KG1 (cell line): Measurements from ENCODE around the gene CGNL1.

Source experiments
- DNase-seq: peaks from one replicate; lab custom pipeline; 2025; lab: John Stamatoyannopoulos, UW

Gene CGNL1

DNA sequence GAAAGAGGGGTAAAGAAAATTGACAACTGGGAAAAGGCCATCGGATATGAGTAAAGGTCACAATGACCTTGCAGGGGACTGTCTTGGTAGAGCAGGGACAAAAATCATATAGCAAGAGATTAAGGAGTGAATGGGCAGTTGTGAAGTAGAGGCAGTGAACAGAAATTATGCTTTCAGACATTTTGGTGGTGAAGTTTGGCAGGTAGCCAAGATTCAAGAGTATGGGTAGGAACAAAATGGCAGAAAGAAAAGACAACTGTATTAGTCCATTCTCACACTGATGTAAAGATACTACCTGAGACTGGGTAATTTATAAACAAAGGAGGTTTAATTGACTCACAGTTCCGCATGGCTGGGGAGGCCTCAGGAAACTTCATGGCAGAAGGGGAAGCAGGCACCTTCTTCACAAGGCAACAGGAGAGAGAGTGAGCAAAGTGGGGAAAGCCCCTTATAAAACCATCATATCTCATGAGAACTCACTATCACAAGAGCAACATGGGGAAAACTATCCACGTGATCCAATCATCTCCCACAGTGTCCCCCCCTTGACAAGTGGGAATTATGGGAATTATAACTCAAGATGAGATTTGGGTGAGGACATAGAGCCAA is 84.0 kb downstream of the CGNL1 start:
- DNase-seq = no peak

DNA sequence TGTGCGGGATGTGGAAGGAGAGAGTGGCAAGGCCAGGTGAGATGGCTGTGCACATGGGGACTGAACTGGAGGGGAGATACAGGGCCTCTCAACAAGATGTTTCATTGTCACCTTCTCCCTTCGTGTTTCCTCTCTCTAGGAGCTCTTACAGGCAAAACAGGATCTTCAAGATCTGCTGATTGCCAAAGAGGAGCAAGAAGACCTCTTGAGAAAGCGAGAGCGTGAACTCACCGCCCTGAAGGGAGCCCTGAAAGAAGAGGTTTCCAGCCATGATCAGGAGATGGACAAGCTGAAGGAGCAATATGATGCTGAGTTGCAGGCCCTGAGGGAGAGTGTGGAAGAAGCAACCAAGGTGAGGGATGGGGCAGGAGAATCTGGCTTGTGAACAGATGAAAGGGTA is 85.2 kb downstream of the CGNL1 start:
- no peak for DNase-seq

DNA sequence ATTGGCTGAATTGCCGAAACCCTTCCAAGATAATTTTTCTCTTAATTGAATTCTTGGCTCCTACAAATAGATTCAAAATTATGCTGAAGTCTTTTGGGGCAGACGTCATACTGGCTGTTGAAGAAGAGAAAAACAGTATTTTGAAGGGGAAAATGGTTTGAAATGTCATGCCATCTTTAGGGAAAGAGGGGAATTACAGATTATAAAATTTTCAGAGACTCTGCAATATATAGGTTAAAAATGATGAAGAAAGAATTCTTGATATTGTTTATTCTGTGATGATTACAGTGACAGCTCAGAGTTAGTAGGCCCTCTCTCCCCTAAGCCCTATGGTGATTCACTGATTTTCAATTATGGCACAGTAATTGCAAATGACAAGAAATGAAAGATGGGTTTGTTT is 86.1 kb downstream of the CGNL1 start:
- DNase-seq = no peak

DNA sequence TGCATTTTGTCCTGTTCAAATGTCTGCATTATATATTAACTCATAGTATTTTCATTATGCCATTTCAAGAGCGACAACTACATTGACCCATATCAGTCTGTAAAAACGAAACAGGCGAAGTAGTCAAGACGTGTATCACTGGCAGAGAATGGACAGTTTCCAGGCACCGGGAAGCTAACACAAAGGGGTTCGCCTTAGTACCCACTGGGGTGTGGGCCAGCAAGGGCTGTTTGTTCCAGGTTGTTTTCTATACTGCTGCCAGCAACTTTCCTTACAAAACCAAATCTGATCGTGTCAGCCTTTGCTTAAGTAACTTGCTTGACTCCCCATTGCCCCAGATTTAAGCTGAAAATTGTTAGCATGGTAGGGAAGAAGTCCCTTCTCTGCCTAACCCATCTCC is 87.1 kb downstream of the CGNL1 start:
- no peak for DNase-seq

DNA sequence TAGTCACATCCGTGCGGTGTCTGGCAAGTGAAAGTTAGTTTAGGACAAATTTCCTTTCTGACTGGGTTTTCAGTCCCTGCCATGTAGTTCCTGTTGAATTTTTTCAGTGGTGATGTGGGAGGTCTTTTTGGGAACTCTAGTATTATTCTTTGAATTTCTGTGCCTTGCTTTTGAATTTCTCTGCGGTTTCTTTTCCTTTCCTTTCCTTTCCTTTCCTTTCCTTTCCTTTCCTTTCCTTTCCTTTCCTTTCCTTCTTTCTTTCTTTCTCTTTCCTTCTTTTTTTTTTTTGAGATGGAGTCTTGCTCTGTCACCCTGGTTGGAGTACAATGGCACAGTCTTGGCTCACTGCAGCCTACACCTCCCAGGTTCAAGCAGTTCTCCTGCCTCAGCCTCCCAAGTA is 88.2 kb downstream of the CGNL1 start:
- no peak for DNase-seq

DNA sequence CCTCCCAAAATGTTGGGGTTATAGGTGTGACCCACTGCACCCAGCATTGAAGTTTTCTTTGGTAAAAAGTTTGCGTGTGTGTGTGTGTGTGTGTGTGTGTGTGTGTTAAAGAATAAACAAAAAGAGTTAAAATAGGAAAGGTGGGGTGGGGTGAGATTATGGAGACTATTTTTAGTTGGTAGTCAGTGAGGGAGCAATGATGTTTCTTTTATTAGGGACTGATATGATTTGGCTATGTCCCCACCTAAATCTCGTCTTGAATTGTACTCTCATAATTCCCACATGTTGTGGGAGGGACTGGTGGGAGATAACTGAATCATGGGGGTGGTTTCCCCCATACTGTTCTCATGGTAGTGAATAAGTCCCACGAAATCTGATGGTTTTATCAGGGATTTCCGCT is 92.2 kb downstream of the CGNL1 start:
- no peak for DNase-seq

DNA sequence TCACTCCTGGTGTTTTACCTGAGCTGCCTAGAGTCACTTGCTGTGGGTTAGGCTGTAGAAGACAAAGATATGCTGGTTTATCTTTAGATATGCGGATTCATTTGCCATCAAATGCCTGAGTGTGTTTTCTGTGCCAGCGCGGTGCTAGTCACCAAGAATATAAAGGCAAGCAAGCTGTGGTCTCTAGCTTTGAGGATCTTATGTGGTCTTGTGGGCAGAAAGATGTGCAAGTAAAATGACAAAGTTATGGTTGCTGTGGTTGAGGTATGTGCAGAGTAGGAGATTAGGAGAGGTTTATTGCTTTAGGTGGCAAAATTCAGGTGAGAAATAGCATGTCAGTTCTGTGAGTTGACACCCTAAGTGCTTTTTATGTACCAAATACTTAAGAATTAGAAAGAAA is 94.2 kb downstream of the CGNL1 start:
- DNase-seq = no peak

DNA sequence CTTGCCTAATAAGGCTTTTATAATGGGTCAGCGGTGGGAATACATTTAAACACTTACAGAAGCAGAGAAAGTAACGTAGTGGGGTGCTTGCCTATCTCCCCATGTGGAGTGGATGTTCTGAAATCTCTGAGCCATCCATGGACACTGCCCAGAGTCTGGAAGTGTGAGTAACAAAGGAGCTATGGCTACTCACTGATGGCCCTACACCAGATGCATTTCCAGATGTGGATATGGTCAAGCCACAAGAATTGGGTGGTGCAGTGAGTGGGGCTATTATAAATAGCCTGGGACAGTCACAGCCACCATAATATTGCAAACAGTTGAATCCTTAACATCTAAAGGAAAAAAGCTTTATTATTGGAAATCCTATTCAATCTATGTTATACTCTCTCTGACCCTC is 96.6 kb downstream of the CGNL1 start:
- DNase-seq = no peak

DNA sequence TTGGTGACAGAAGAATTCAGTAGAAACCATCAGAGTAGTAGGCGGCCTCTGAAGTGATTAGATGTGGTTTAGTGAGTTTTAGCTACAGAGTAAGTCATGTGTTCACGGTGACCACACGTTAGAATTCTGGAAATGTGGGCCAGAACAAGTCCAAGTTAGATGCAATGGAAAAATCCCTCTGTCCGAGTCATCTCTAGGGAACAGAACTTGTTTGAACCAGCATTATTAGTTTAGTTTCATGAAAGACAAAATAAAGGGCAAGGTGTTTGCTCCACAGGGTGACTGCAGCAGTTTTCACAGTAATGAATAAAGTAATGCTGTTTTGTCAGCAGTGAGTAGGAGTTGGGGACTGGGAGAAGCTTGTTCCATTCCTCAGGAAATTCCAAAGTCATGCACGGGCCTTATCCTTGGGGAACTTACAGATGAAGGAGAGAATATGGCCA is 100.2 kb downstream of the CGNL1 start:
- no peak for DNase-seq

DNA sequence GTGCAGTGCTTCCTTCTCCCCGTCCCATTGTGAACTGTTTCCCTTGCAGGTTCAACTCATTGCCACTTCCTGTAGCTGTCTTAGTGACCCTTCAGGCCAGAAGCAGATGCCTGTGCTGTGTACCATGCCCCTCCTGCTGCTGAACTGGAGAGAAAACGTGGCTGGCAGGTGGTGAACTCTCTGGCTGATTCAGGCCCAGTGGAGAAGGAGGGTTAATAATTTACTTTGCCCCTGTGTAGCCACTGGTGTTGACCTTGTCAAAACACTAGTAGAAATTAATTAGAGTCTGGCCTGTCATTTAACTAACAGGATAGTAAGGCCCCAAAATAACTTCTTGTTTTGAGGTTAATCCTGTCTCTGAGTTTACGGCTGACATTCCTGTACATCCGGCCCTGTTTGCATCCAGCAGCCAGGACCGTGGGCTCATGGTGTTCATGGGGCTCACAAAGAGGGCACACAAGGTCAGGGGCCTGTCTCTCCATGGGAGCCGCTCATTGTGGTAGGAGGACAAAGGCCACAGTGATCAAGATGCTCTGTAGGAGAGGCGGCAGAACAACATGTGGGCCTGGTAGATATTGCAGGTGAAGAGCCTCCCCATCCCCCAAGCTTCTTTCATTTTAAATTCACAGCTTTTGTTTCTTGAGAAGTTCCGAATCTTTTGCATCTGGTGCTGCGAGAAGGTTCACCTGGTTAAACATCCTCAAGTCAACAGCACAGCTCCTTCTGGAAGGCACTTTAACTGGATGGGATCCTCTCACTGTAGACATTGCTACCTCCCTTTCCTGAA is 101.6 kb downstream of the CGNL1 start:
- DNase-seq = no peak

DNA sequence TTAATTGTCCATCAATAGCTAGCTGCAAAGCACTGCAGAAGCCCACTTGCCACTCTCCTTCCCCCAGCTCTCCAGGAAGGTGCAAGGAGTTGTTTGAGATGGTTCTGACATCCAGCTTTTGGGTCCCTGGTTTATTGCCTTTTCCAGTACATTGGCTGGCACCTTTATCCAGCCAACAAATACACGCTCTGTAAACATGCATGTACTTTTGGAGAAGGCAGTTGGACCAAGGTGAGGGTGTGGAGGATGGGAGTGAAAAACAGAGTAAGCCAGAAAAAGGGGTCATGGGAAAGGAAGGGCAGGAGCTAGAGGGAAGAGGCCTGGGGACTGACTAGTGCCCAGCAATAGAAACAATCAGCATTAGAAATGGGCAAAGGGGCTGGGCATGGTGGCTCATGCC is 102.7 kb downstream of the CGNL1 start:
- no peak for DNase-seq

DNA sequence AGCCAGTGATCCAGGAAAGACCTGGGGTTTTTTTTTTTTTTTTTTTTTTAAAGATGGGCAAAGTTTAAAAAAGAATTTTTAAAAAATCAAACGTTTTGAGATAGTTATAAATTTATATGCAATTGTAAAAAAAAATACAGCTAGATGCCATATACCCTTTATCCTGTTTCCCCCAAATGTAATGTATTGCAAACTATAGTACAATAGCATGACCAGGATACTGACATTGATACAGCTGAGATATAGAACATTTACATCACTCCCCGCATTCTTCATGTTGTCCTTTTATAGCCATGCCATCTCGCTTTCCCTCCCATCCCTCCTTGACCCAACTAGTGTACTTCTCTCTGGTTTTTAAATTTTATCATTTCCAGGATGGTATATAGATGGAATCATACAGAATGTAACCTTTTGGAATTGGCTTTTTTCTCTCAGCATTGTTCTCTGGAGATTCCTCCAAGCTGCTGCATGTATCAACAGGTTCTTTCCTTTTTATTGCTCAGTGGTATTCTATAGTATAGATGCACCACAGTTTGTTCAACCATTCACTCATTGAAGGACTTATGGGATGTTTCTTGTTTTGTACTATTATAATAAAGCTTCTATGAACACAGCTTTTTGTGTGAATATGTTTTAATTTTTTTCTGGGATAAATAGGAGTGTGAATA is 104.9 kb downstream of the CGNL1 start:
- DNase-seq = no peak

DNA sequence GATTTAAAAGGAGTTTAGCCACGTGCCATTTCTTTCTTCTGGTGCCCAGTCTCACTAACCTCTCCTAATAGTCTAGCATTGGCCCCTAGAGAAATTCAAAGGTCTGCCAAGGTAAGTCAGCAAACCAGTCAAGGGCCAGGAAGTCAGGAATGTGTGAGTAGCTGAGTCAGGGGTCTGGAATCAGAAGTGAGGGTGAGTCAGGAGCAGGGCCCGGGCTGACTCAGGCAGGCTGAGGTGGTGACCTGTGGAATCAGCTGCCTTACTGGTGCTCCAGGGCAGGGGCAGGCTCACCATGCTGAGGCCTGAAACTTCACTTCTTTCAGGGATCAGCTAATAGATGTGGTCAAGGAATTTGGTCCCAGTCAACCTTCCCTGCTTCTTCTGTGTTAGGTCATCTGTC is 109.6 kb downstream of the CGNL1 start:
- DNase-seq = no peak

DNA sequence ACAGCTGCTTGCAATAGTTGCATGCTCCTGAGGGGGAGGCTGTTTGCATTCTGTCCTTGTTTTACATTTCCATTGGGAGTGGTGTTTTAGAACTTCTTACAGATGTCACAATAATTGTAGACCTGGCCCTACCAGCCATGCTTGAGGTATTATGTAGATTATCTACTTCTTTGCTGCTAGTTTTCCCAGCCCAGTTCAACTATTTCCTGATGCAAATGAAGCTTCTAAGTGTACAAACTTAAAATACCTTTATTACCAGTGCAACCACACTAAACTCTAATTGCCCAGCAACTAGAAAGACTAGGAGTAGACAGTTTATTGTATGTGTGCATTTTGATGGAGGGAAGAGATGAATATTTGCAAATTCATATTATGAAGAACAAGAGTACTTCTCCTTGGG is 110.5 kb downstream of the CGNL1 start:
- DNase-seq = no peak

DNA sequence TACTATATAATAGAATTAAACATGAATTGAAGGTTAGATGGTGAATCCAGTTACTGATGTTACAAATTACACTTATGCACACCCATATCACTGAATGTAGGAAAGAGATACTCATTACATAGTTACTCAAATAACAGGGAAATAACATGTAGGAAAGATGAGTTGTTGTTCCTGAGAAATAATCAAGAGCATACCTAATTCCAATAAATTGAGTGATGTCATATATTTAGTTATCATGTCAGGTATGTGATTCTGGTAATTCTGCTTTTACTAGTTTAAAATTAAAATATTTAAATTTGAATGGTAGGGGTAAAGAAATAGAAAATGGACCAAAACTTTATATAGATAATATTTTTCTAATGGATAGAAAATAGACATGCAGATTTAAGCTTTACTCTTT is 112.8 kb downstream of the CGNL1 start:
- no peak for DNase-seq

DNA sequence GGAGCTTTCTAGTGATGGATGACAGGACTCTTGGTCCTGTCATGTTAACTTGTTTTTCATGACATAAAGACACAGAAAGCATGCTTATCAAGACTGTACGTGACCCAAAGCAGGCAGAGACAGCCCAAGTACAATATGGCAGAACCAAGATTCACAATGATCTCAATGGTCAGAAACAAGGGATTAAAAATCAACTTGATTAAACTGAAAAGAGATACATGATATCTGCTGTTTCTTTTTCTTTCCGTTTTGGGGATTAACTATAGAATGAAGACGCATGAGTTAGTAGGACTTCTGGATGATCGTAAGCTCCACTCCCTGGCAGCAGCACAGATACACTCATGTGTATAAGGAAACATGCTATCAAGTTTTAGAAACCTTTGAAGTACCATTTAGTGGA is 117.0 kb downstream of the CGNL1 start:
- DNase-seq = no peak

DNA sequence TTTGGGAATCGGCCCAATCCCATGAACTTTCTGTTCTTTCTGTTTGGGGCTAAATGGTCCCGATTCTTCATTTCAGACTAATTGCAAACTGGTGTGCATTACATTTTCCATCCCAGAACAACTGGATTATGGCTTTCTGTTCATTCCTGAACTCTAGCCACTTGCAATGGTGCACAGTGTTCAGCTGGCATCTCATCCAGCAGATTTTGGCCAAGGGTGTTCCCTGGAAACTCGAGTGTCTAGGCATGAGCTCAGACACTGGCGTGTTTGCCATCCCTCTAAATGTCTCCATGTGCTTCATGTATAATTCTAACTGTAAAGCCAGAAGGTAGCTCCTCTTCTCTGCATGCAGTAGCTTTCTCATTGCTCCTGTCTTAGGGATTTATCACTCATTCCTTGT is 118.3 kb downstream of the CGNL1 start:
- DNase-seq = no peak

DNA sequence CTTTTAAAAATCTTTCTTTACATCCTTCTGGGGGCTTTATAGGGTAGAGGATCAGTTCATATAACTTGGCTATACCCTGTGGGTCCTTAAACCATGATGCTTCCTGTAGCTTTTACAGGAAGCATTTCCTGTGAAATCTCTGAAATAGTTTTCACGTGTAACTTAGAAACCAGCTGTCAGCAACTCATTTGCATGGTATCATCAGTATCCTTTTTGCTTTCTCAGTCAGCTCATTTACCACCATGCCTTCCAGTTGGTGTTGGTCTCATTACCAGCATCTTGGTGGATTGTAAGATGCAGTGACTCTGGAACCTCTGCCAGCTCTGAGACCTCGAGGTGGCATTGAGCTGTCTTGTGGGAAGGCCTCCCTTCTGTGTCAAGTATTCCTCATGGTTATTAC is 118.7 kb downstream of the CGNL1 start:
- no peak for DNase-seq

DNA sequence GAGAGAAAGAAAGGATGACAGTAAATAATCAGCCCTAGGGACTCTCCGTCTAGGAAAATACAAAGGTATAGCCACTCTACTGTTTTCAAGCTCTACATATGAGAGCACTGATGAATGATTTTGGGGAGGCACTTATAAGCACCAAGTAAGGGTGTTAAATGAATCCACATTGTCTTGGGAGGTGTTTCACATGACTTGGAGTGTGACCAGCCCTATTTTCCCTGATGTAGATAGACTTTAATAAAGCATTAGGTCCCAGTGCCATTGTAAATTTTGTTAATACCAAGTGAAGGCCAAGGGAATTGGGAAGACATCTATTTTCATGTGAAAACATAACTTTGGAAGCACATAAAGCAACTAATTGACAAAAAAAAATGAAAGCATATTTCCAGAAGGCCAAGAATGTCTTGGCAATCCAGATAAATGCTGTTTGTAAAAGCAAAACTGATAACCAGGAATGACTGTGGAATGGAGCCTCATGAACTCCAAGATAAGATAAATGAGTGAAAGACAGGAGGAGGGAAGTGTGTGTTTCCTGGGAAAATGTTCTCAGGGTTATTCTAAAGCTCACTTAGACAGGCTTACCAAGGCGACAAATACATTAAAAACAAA is 119.4 kb downstream of the CGNL1 start:
- no peak for DNase-seq

DNA sequence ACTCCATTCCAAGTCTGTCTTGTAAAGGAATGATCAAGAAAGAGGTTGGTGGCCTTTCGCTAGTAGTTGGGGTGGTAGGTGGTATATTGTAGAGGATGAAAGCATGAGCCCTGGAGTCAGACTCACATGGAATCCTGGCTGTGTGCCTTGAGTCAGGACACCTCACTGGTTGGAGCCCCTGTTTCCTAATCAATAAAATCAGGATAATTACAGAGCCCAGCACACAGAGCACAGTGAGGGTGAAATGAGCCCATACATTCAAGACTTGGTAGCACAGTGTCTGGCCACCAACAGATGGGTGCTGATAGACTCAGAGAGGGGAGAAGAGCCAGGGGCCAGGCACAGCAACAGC is 120.3 kb downstream of the CGNL1 start:
- DNase-seq = no peak

DNA sequence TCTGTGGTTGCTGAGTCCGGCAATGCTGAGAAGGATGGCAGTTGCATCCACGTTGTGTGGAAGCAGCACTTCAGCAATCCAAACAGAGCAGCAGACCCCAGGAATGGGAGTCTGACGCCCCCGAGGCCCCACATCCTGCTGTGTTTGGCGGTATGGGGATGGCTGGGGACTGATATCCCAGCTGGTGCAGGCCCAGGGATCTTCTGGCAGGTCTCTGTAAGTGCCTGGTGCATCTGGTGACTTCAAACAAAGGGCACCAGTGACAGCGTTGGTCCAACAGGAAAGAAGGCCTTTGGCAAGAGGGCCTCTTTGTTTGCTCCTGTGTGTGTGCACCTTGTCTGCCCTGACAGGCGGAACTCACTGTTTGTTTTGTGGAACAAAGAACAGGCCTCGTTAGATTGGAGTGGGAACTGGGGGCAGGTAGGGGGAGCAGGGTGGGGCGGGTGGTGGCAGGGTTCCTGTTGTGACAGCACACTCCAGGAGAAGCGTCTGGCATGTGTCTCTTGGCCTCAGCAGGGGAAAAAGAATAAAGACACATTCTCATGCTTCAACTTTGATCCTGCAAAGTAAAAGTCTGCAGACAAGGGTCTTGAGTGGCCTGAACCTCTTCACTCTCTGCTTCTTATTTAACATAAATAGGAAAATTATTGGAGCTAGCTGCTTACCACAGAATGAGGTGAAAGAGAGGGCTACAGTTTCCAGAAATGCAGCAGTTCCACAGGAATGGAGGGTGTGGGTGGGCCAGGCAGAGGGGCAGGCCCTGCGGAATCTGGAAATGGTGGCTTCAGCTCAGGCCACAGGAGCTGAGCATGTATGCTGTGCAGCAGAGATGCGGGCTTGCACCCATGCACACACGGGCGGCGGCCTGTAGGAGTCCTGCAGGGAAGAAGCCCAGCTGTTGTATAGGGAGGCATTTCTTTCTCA is 120.9 kb downstream of the CGNL1 start:
- DNase-seq = no peak

DNA sequence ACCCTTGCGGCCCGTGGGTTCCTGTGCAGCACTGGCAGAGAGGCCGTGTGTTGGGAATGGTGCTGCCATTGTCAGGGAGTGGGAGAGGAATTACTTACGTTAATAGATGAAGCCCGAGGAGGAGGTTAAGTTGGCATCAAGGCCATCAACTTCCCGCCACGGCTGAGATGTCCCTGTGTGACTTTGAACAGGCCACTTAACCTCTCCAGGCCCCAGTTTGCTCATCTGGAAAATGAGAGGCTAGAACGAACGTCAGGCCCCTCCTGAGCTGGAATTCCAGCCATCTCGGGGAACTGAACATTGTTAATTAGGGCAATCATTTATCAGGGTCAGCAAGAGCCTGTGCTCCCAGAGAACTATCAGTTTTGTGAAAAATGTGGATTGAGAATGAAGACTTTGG is 124.0 kb downstream of the CGNL1 start:
- no peak for DNase-seq
